GM23338 (cell line): Measurements from ENCODE around the gene KCNK17. TPM values are rescaled to one million over a fixed set of nuclear protein-coding genes. Genes with fewer than 3 reads are reported as not detected.

Experiments used
- ATAC-seq: fragments of 200-7000 bp; cut with Tn5 transposase; 3 replicates; pipeline ENCODE4 v1.9.1; 2020
- DNase-seq: peaks from one replicate; pipeline ENCODE4 v3.0.0-alpha.2; 2015; ENCODE audit warnings: low spot score
- H2AFZ ChIP-seq: fragments of 200-600 bp; sonication (generic); 2 replicates; pipeline ENCODE4 v1.8.0; 2016; ENCODE audit warnings: antibody characterized with exemption, mild to moderate bottlenecking, moderate library complexity
- H3F3A ChIP-seq: fragments of 200-600 bp; sonication (generic); replicated peaks from 2 replicates; pipeline ENCODE4 v1.8.0; 2017; ENCODE audit warnings: antibody characterized with exemption, mixed run types, low read depth
- H3K27ac ChIP-seq: fragments of 200-600 bp; sonication (generic); 2 replicates; pipeline ENCODE4 v1.6.1; 2016; ENCODE audit warnings: low read depth
- H3K27me3 ChIP-seq: fragments of 200-600 bp; sonication (generic); 2 replicates; pipeline ENCODE4 v1.8.0; 2016; ENCODE audit warnings: mild to moderate bottlenecking, mixed run types, moderate library complexity; ENCODE audit not compliant: insufficient read depth
- H3K36me3 ChIP-seq: fragments of 200-600 bp; sonication (generic); 2 replicates; pipeline ENCODE4 v1.8.0; 2016; ENCODE audit warnings: mild to moderate bottlenecking; ENCODE audit not compliant: insufficient read depth
- H3K4me1 ChIP-seq: fragments of 200-600 bp; sonication (generic); 2 replicates; pipeline ENCODE4 v1.8.0; 2016; ENCODE audit warnings: mild to moderate bottlenecking, moderate library complexity; ENCODE audit not compliant: insufficient read depth
- H3K4me2 ChIP-seq: fragments of 200-600 bp; sonication (generic); 2 replicates; pipeline ENCODE4 v1.7.1; 2017; ENCODE audit warnings: mixed run types
- H3K4me3 ChIP-seq: fragments of 200-600 bp; sonication (generic); 2 replicates; pipeline ENCODE4 v1.6.1; 2016; ENCODE audit warnings: mixed run types
- H3K79me2 ChIP-seq: fragments of 200-600 bp; sonication (generic); replicated peaks from 2 replicates; pipeline ENCODE4 v1.8.0; 2017; ENCODE audit warnings: mild to moderate bottlenecking; ENCODE audit not compliant: insufficient read depth
- H3K9me2 ChIP-seq: fragments of 200-600 bp; sonication (generic); 2 replicates; pipeline ENCODE4 v1.8.0; 2017; ENCODE audit not compliant: insufficient read depth
- H4K20me1 ChIP-seq: fragments of 200-600 bp; sonication (generic); replicated peaks from 2 replicates; pipeline ENCODE4 v1.8.0; 2017; ENCODE audit warnings: mild to moderate bottlenecking; ENCODE audit not compliant: insufficient read depth
- H3K27ac Mint-ChIP-seq: 2 replicates; pipeline ENCODE4 v1.8.0; 2020; ENCODE audit warnings: inconsistent platforms, mild to moderate bottlenecking, moderate library complexity, mixed read lengths
- H3K27me3 Mint-ChIP-seq: 3 replicates; pipeline ENCODE4 v1.8.0; 2022; ENCODE audit warnings: low read depth, mild to moderate bottlenecking, moderate library complexity, mixed read lengths, inconsistent platforms; ENCODE audit not compliant: insufficient read depth, poor library complexity
- H3K36me3 Mint-ChIP-seq: 3 replicates; pipeline ENCODE4 v1.8.0; 2021; ENCODE audit warnings: low read depth, mild to moderate bottlenecking, inconsistent platforms, moderate library complexity, mixed read lengths
- H3K4me1 Mint-ChIP-seq: 3 replicates; pipeline ENCODE4 v1.8.0; 2020; ENCODE audit warnings: mild to moderate bottlenecking, inconsistent platforms, mixed read lengths
- H3K4me3 Mint-ChIP-seq: 3 replicates; pipeline ENCODE4 v1.8.0; 2021; ENCODE audit warnings: moderate library complexity, mild to moderate bottlenecking, inconsistent platforms, mixed read lengths
- H3K9me3 Mint-ChIP-seq: 3 replicates; pipeline ENCODE4 v1.8.0; 2020; ENCODE audit warnings: moderate library complexity, mild to moderate bottlenecking, inconsistent platforms, mixed read lengths
- CREB1 ChIP-seq: fragments of 250-450 bp; sonication (Bioruptor Pico); IDR thresholded peaks from 2 replicates; pipeline ENCODE4 v1.5.0; 2020; ENCODE audit warnings: low read depth, mild to moderate bottlenecking, moderate library complexity
- EZH2phosphoT487 ChIP-seq: fragments of 200-600 bp; sonication (generic); IDR thresholded peaks from one replicate; pipeline ENCODE4 v1.8.1; 2018; ENCODE audit warnings: antibody characterized with exemption; ENCODE audit not compliant: unreplicated experiment
- polyA plus RNA-seq: library from polyadenylated mRNA; unstranded; fragments of >200 nt; fragmentation: Nextera tagmentation; extraction: Ambion mirVana; gene quantifications from 2 replicates; pipeline ENCODE4 v1.2.1, GENCODE V29; 2016
- total RNA-seq: library from RNA; depleted of rRNA; stranded (reverse); fragments of >200 nt; shearing (Covaris generic); gene quantifications from 2 replicates; pipeline ENCODE4 v1.2.3, GENCODE V29; 2014
- TF ChIP-seq, protein P1 (sequence below), 2 experiments: fragments of 200-600 bp in 1 of 2; sonication (generic) in 1 of 2; conservative IDR thresholded peaks; 2 replicates each; pipeline versions ENCODE4 v1.5.1 to v1.6.1; 2016 to 2017; ENCODE audit warnings: antibody characterized with exemption in 2 of 2, low read depth in 2 of 2, mild to moderate bottlenecking in 2 of 2, moderate library complexity in 1 of 2
- TF ChIP-seq, protein P2 (sequence below): IDR thresholded peaks from one replicate; pipeline ENCODE4 v1.6.1; 2018; ENCODE audit warnings: antibody characterized with exemption; ENCODE audit not compliant: unreplicated experiment
- TF ChIP-seq, protein P3 (sequence below): fragments of 250-450 bp; sonication (Bioruptor Pico); IDR thresholded peaks from 2 replicates; pipeline ENCODE4 v1.5.0; 2020; ENCODE audit warnings: mild to moderate bottlenecking, moderate library complexity

KCNK17 gene
- total and polyA plus RNA-seq, 2 experiments from 2014 or later, result 2.2 to 3.1 TPM

DNA sequence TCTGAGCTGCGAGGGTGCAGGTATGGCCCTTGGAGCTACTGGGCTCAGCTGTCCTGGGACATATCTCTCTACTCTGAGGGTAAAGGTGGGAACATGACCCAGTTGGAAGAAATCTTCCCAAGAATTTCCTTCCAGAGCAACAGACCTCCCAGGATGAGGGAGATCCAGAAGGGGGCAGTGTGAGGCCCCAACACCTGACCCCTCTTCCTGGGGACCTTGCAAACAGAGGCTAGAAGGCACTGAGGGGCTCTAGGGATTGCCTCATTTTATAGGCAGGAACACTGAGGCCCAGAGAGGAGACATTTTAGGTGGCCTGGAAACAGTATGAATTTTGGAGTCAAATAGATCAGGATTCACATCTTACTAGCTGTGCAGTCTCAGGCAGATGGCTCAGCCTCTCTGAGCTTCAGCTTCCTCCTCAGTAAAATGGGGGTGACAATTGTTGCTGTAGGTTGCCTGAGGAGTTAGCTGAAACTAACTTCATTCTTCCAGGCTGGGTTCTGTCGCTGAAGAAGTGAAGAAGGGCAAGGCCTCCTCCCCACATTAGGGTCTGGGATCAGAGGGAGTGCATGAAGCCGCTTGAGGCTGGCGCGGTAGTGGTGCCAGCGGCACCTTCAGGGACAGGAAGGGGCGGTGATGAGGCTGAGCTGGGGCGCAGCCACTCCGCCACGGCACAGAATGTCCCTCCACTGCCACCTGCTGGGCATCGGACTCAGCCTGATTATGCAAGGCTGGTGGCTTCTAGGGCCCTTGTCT lies 11.4 kb downstream of the KCNK17 start:
- Histone ChIP-seq H3K27ac (no peak overlapping the region), H3K4me1 (peaks cover 6% of the 10 kb centered on the region), H3K4me3 (no peak overlapping the region), H4K20me1 (no peaks in the 10 kb centered on the region), H2AFZ (peak overlapping the region; percentile 87), H3K27me3 (no peaks in the 10 kb centered on the region), H3K9me2 (no peaks in the 10 kb centered on the region), H3K36me3 (no peaks in the 10 kb centered on the region), H3F3A (no peaks in the 10 kb centered on the region), H3K4me2 (no peak overlapping the region), H3K79me2 (no peaks in the 10 kb centered on the region)
- Mint-ChIP-seq H3K27me3 (no peaks in the 10 kb centered on the region), H3K4me1 (peaks cover 20% of the 10 kb centered on the region), H3K4me3 (no peak overlapping the region), H3K27ac (no peak overlapping the region), H3K36me3 (no peaks in the 10 kb centered on the region), H3K9me3 (no peaks in the 10 kb centered on the region; the same call in 2 of the 3 replicates)
- ATAC-seq (peak; percentile 89), DNase-seq (peak; percentile 96)
- TF ChIP-seq, protein P1, sequence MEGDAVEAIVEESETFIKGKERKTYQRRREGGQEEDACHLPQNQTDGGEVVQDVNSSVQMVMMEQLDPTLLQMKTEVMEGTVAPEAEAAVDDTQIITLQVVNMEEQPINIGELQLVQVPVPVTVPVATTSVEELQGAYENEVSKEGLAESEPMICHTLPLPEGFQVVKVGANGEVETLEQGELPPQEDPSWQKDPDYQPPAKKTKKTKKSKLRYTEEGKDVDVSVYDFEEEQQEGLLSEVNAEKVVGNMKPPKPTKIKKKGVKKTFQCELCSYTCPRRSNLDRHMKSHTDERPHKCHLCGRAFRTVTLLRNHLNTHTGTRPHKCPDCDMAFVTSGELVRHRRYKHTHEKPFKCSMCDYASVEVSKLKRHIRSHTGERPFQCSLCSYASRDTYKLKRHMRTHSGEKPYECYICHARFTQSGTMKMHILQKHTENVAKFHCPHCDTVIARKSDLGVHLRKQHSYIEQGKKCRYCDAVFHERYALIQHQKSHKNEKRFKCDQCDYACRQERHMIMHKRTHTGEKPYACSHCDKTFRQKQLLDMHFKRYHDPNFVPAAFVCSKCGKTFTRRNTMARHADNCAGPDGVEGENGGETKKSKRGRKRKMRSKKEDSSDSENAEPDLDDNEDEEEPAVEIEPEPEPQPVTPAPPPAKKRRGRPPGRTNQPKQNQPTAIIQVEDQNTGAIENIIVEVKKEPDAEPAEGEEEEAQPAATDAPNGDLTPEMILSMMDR (conservative IDR thresholded peaks at IDR 0.05; ENCODE audit: low read depth in 2 of 2), result peak; percentile 85 to 98
- TF ChIP-seq, protein P2, sequence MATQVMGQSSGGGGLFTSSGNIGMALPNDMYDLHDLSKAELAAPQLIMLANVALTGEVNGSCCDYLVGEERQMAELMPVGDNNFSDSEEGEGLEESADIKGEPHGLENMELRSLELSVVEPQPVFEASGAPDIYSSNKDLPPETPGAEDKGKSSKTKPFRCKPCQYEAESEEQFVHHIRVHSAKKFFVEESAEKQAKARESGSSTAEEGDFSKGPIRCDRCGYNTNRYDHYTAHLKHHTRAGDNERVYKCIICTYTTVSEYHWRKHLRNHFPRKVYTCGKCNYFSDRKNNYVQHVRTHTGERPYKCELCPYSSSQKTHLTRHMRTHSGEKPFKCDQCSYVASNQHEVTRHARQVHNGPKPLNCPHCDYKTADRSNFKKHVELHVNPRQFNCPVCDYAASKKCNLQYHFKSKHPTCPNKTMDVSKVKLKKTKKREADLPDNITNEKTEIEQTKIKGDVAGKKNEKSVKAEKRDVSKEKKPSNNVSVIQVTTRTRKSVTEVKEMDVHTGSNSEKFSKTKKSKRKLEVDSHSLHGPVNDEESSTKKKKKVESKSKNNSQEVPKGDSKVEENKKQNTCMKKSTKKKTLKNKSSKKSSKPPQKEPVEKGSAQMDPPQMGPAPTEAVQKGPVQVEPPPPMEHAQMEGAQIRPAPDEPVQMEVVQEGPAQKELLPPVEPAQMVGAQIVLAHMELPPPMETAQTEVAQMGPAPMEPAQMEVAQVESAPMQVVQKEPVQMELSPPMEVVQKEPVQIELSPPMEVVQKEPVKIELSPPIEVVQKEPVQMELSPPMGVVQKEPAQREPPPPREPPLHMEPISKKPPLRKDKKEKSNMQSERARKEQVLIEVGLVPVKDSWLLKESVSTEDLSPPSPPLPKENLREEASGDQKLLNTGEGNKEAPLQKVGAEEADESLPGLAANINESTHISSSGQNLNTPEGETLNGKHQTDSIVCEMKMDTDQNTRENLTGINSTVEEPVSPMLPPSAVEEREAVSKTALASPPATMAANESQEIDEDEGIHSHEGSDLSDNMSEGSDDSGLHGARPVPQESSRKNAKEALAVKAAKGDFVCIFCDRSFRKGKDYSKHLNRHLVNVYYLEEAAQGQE, result peak; percentile 24
- TF ChIP-seq CREB1 (CRISPR knock-in tag), result no peak

DNA sequence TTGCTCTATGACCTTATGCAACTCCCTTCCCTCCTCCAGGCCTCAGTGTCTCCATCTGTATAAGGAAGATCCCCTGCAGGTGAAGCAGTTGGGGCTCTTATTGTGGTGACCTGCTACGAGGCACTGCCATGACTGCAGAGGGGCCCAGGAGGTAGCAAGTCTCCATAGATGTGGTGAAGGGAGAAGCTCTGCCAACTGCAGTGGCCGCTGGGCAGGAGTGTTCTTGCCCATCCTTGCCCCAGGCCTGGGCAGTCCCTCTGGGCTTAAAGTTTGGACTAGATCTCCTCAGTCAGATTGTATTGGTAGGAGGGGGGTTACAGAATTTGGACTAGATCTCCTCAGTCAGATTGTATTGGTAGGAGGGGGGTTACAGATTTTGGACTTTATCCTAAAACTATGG lies 12.2 kb downstream of the KCNK17 start:
- Mint-ChIP-seq H3K27ac (no peak overlapping the region), H3K36me3 (no peaks in the 10 kb centered on the region), H3K4me3 (no peak overlapping the region), H3K4me1 (peaks cover 20% of the 10 kb centered on the region), H3K27me3 (peaks cover 2% of the 10 kb centered on the region), H3K9me3 (no peaks in the 10 kb centered on the region; the same call in 2 of the 3 replicates)
- no peak for DNase-seq
- Histone ChIP-seq H3K79me2 (no peaks in the 10 kb centered on the region), H3K27ac (no peak overlapping the region), H4K20me1 (no peaks in the 10 kb centered on the region), H2AFZ (no peak overlapping the region), H3K27me3 (no peaks in the 10 kb centered on the region), H3K36me3 (no peaks in the 10 kb centered on the region), H3K9me2 (no peaks in the 10 kb centered on the region), H3K4me2 (no peak overlapping the region), H3F3A (no peaks in the 10 kb centered on the region), H3K4me3 (no peak overlapping the region), H3K4me1 (peaks cover 6% of the 10 kb centered on the region)
- ATAC-seq, result no peak
- TF ChIP-seq, protein P3, sequence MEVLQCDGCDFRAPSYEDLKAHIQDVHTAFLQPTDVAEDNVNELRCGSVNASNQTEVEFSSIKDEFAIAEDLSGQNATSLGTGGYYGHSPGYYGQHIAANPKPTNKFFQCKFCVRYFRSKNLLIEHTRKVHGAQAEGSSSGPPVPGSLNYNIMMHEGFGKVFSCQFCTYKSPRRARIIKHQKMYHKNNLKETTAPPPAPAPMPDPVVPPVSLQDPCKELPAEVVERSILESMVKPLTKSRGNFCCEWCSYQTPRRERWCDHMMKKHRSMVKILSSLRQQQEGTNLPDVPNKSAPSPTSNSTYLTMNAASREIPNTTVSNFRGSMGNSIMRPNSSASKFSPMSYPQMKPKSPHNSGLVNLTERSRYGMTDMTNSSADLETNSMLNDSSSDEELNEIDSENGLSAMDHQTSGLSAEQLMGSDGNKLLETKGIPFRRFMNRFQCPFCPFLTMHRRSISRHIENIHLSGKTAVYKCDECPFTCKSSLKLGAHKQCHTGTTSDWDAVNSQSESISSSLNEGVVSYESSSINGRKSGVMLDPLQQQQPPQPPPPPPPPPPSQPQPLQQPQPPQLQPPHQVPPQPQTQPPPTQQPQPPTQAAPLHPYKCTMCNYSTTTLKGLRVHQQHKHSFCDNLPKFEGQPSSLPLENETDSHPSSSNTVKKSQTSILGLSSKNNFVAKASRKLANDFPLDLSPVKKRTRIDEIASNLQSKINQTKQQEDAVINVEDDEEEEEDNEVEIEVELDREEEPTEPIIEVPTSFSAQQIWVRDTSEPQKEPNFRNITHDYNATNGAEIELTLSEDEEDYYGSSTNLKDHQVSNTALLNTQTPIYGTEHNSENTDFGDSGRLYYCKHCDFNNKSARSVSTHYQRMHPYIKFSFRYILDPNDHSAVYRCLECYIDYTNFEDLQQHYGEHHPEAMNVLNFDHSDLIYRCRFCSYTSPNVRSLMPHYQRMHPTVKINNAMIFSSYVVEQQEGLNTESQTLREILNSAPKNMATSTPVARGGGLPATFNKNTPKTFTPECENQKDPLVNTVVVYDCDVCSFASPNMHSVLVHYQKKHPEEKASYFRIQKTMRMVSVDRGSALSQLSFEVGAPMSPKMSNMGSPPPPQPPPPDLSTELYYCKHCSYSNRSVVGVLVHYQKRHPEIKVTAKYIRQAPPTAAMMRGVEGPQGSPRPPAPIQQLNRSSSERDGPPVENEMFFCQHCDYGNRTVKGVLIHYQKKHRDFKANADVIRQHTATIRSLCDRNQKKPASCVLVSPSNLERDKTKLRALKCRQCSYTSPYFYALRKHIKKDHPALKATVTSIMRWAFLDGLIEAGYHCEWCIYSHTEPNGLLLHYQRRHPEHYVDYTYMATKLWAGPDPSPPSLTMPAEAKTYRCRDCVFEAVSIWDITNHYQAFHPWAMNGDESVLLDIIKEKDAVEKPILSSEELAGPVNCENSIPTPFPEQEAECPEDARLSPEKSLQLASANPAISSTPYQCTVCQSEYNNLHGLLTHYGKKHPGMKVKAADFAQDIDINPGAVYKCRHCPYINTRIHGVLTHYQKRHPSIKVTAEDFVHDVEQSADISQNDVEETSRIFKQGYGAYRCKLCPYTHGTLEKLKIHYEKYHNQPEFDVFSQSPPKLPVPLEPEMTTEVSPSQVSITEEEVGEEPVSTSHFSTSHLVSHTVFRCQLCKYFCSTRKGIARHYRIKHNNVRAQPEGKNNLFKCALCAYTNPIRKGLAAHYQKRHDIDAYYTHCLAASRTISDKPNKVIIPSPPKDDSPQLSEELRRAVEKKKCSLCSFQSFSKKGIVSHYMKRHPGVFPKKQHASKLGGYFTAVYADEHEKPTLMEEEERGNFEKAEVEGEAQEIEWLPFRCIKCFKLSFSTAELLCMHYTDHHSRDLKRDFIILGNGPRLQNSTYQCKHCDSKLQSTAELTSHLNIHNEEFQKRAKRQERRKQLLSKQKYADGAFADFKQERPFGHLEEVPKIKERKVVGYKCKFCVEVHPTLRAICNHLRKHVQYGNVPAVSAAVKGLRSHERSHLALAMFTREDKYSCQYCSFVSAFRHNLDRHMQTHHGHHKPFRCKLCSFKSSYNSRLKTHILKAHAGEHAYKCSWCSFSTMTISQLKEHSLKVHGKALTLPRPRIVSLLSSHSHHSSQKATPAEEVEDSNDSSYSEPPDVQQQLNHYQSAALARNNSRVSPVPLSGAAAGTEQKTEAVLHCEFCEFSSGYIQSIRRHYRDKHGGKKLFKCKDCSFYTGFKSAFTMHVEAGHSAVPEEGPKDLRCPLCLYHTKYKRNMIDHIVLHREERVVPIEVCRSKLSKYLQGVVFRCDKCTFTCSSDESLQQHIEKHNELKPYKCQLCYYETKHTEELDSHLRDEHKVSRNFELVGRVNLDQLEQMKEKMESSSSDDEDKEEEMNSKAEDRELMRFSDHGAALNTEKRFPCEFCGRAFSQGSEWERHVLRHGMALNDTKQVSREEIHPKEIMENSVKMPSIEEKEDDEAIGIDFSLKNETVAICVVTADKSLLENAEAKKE (CRISPR knock-in tag), result no peak
- TF ChIP-seq EZH2phosphoT487, result no peak
